Keratinocyte (primary cell): ENCODE measurements around the gene FAM229B. TPM values are rescaled to one million over a fixed set of nuclear protein-coding genes. Genes with fewer than 3 reads are reported as not detected.

Source experiments
- DNase-seq: peaks from one replicate; pipeline ENCODE4 v3.0.0-alpha.2; 2011; ENCODE audit warnings: low read depth, missing footprints, low spot score
- FAIRE-seq: peaks from 2 replicates; lab custom pipeline; 2011; peaks lifted over from hg19 to GRCh38; lab: Jason Lieb, UNC
- H2AFZ ChIP-seq: 2 replicates; pipeline ENCODE4 v1.6.0; 2012; ENCODE audit warnings: low read length, control low read depth, inconsistent platforms; ENCODE audit not compliant: control insufficient read depth
- H3K27ac ChIP-seq: 2 replicates; pipeline ENCODE4 v1.5.1; 2011; ENCODE audit warnings: low read length; ENCODE audit not compliant: control insufficient read depth, insufficient read depth
- H3K27me3 ChIP-seq: 3 replicates; pipeline ENCODE4 v1.6.0; 2011; ENCODE audit warnings: low read length; ENCODE audit not compliant: control insufficient read depth, insufficient read depth; ENCODE audit errors: extremely low read depth
- H3K36me3 ChIP-seq, 2 experiments: 2 replicates in 1 of 2; 3 replicates in 1 of 2; pipeline ENCODE4 v1.5.1; 2011; ENCODE audit warnings: low read length in 2 of 2, mild to moderate bottlenecking in 1 of 2; ENCODE audit not compliant: control insufficient read depth in 2 of 2, insufficient read depth in 2 of 2; ENCODE audit errors: extremely low read depth in 1 of 2
- H3K4me1 ChIP-seq: 3 replicates; pipeline ENCODE4 v1.5.1; 2011; ENCODE audit warnings: low read length; ENCODE audit not compliant: control insufficient read depth, insufficient read depth; ENCODE audit errors: extremely low read depth
- H3K4me2 ChIP-seq: 3 replicates; pipeline ENCODE4 v1.6.0; 2011; ENCODE audit warnings: low read depth, low read length; ENCODE audit not compliant: control insufficient read depth, insufficient read depth; ENCODE audit errors: extremely low read depth
- H3K4me3 ChIP-seq, 3 experiments: fragments of 200-600 bp in 1 of 3; sonication (generic) in 1 of 3; 2 replicates in 2 of 3; 3 replicates in 1 of 3; pipeline ENCODE4 v1.5.1; 2011 to 2016; ENCODE audit warnings: low read length in 3 of 3, mild to moderate bottlenecking in 3 of 3, control low read depth in 2 of 3, inconsistent platforms in 1 of 3, low read depth in 1 of 3, mixed read lengths in 1 of 3, mixed run types in 1 of 3, moderate library complexity in 1 of 3; ENCODE audit not compliant: control insufficient read depth in 2 of 3, insufficient read depth in 2 of 3; ENCODE audit errors: extremely low read depth in 1 of 3
- H3K79me2 ChIP-seq: 2 replicates; pipeline ENCODE4 v1.6.0; 2012; ENCODE audit warnings: low read length; ENCODE audit not compliant: control insufficient read depth, insufficient read depth
- H3K9ac ChIP-seq: 3 replicates; pipeline ENCODE4 v1.6.0; 2011; ENCODE audit warnings: low read length; ENCODE audit not compliant: control insufficient read depth, insufficient read depth; ENCODE audit errors: extremely low read depth
- H3K9me1 ChIP-seq: 3 replicates; pipeline ENCODE4 v1.6.0; 2011; ENCODE audit warnings: low read length; ENCODE audit not compliant: control insufficient read depth, insufficient read depth; ENCODE audit errors: extremely low read depth
- H3K9me3 ChIP-seq: 2 replicates; pipeline ENCODE4 v1.5.1; 2012; ENCODE audit warnings: low read depth, low read length; ENCODE audit not compliant: control insufficient read depth
- H4K20me1 ChIP-seq: 3 replicates; pipeline ENCODE4 v1.6.0; 2011; ENCODE audit warnings: low read length; ENCODE audit not compliant: control insufficient read depth, insufficient read depth; ENCODE audit errors: extremely low read depth
- EZH2 ChIP-seq: IDR thresholded peaks from one replicate; pipeline ENCODE4 v1.6.1; 2012; ENCODE audit warnings: inconsistent platforms, mild to moderate bottlenecking, low read length, moderate library complexity
- dilution Hi-C: fragments of 300-500 bp; cut with MboI; formaldehyde crosslinking; loops from one replicate; pipeline ENCODE4 v1.7.0; 2020; ENCODE audit warnings: low sequenced_read_pairs; ENCODE audit not compliant: extremely low pct_ligation_motif_present
- polyA plus RNA-seq, 5 experiments: library from polyadenylated mRNA; depleted of rRNA in 3 of 5; stranded (reverse) in 3 of 5; stranded (forward) in 1 of 5; unstranded in 1 of 5; fragments of >200 nt; gene quantifications; 1 replicate in 1 of 5; 2 replicates in 3 of 5; 3 replicates in 1 of 5; pipeline versions ENCODE4 v1.2.1 to v1.2.3, GENCODE V29; 2011 to 2012; ENCODE audit warnings: missing spikeins in 2 of 5, low read depth in 1 of 5, low replicate concordance in 1 of 5
- TF ChIP-seq, protein P1 (sequence below), 3 experiments: IDR thresholded peaks in 1 of 3; conservative IDR thresholded peaks in 1 of 3; optimal IDR thresholded peaks in 1 of 3; 2 replicates in 2 of 3; 3 replicates in 1 of 3; pipeline versions ENCODE3 to v1.5.1; 2011; ENCODE audit warnings: low read length in 3 of 3, mild to moderate bottlenecking in 3 of 3, moderate library complexity in 2 of 3, control low read depth in 1 of 3, inconsistent platforms in 1 of 3; ENCODE audit not compliant: insufficient read depth in 2 of 3; ENCODE audit errors: extremely low read depth in 1 of 3

The FAM229B gene
- polyA plus RNA-seq, 1 donor (not counting 4 experiments of a cell fraction or from before 2014, with no cell fraction given) = 15.0 TPM

DNA sequence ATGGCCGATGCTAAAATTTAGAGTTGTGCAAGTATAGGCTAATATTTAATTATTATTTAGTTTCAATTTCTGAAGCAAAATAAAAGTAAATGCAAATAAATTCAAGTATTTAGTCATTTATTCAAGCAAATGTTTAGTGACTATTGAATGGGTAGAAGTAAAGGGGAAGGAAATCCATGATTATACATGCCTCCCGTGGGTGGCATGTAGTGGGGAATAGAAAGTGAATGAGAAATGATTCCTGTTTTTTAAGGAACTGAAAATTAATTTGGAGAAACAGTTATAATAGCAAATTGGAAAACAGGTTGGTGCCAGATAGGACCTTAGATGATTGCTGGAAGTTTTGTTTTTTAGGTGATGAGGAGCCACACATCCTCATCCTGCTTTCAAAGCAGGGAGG lies 35.4 kb downstream of the FAM229B start:
- Histone ChIP-seq H3K79me2 (no peaks in the 10 kb centered on the region), H3K4me3 (no peak overlapping the region), H3K36me3 (no peaks in the 10 kb centered on the region), H3K9me3 (no peaks in the 10 kb centered on the region), H3K27me3 (no peaks in the 10 kb centered on the region), H3K4me1 (peaks cover 3% of the 10 kb centered on the region), H4K20me1 (no peaks in the 10 kb centered on the region), H3K4me2 (no peak overlapping the region), H3K27ac (no peak overlapping the region), H3K9ac (no peak overlapping the region), H2AFZ (no peak overlapping the region), H3K9me1 (no peaks in the 10 kb centered on the region)
- FAIRE-seq (no peak), DNase-seq (no peak)
- TF ChIP-seq EZH2 = no peak
- TF ChIP-seq, protein P1, sequence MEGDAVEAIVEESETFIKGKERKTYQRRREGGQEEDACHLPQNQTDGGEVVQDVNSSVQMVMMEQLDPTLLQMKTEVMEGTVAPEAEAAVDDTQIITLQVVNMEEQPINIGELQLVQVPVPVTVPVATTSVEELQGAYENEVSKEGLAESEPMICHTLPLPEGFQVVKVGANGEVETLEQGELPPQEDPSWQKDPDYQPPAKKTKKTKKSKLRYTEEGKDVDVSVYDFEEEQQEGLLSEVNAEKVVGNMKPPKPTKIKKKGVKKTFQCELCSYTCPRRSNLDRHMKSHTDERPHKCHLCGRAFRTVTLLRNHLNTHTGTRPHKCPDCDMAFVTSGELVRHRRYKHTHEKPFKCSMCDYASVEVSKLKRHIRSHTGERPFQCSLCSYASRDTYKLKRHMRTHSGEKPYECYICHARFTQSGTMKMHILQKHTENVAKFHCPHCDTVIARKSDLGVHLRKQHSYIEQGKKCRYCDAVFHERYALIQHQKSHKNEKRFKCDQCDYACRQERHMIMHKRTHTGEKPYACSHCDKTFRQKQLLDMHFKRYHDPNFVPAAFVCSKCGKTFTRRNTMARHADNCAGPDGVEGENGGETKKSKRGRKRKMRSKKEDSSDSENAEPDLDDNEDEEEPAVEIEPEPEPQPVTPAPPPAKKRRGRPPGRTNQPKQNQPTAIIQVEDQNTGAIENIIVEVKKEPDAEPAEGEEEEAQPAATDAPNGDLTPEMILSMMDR (optimal IDR thresholded peaks at IDR 0.05 in 1 of 3, IDR thresholded peaks at IDR 0.05 in 1 of 3, conservative IDR thresholded peaks at IDR 0.05 in 1 of 3; ENCODE audit: extremely low read depth in 1 of 3, insufficient read depth in 2 of 3, low read length in 3 of 3) = no peak
- dilution Hi-C loops = no loop called here

DNA sequence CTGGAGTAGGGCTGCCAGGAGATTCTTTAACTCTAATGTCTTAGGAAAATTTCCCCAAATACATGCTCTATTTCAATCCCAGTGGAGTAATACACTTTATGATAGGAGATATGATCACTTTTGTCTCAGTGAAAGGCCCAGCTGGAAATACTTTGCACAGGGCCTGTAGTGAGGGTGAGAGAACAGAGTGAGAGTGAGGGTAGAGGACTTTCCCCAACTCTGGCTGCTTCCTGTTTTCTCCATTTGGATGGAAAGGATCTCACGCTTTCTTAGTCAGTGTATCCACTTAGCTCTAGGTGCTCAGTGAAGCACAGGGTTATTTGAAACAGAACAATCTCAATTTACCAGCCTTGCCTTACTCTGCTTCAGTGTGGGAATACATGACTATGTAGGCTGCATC lies 36.6 kb downstream of the FAM229B start:
- dilution Hi-C loops = no loop called here
- Histone ChIP-seq H3K36me3 (no peaks in the 10 kb centered on the region), H3K4me3 (no peak overlapping the region), H3K9me3 (no peaks in the 10 kb centered on the region), H3K27ac (no peak overlapping the region), H3K4me1 (no peaks in the 10 kb centered on the region), H3K79me2 (no peaks in the 10 kb centered on the region), H3K4me2 (no peak overlapping the region), H2AFZ (no peak overlapping the region), H3K9me1 (no peaks in the 10 kb centered on the region), H3K9ac (no peak overlapping the region), H4K20me1 (no peaks in the 10 kb centered on the region), H3K27me3 (no peaks in the 10 kb centered on the region)
- FAIRE-seq = no peak
- TF ChIP-seq EZH2 = no peak
- TF ChIP-seq, protein P1 (optimal IDR thresholded peaks at IDR 0.05 in 1 of 3, IDR thresholded peaks at IDR 0.05 in 1 of 3, conservative IDR thresholded peaks at IDR 0.05 in 1 of 3; ENCODE audit: extremely low read depth in 1 of 3, insufficient read depth in 2 of 3, low read length in 3 of 3) = no peak
- no peak for DNase-seq
